HG02981 (cell line): Measurements from ENCODE around the gene UBE2J2.

ENCODE experiments used
- ATAC-seq: cut with Tn5 transposase; IDR thresholded peaks from one replicate; pipeline ENCODE4 v1.9.1; 2021; ENCODE audit warnings: mild to moderate bottlenecking, moderate library complexity; ENCODE audit not compliant: unreplicated experiment

UBE2J2 gene

GRCh38 chr1:1229770-1230169, 43.9 kb downstream of the UBE2J2 start:
- no peak for ATAC-seq

GRCh38 chr1:1228596-1229321, 44.9 kb downstream of the UBE2J2 start:
- no peak for ATAC-seq

DNA sequence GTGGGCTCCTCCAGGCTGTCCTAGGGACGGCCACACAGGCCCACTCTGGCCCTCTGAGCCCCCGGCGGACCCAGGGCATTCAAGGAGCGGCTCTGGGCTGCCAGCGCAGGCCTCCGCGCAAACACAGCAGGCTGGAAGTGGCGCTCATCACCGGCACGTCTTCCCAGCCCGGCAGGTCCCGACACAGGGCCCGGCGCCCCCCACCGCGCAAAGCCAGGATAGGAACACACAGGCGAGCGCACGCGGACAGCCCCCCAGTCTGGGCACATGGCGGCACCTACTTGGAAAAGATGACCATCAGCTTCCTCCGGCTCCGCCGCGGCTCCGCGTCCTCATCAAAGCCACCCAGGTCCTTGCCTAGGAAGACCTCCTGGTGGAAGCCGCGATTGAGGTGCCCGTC, 45.5 kb downstream of the UBE2J2 start:
- no peak for ATAC-seq

GRCh38 chr1:1227386-1227785, 46.3 kb downstream of the UBE2J2 start:
- ATAC-seq: no peak

- no peak for ATAC-seq
These were observed 46.9 kb downstream of the UBE2J2 start for GRCh38 chr1:1226566-1227362.

GRCh38 chr1:1225913-1226312, 47.7 kb downstream of the UBE2J2 start:
- ATAC-seq: no peak

GRCh38 chr1:1225238-1225845, 48.3 kb downstream of the UBE2J2 start:
- no peak for ATAC-seq

DNA sequence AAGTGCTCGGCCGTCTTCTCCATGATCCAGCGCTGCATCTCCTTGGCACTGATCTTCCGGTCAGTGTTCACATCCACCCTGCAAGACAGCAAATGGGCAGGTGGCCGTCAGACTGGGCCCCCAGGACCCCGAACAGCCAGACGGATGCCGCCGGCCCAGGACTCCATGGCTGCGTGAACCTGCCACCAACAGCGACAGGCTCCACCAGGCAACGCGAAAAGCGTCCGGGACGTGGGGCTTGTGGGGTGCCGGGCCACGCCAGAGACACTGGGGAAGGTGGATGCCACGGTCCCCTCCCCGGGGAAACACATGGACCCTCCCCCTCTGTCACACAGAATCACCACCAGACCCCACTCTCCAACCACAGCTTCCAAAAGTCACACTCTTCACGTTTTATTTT, 49.8 kb downstream of the UBE2J2 start:
- no peak for ATAC-seq

DNA sequence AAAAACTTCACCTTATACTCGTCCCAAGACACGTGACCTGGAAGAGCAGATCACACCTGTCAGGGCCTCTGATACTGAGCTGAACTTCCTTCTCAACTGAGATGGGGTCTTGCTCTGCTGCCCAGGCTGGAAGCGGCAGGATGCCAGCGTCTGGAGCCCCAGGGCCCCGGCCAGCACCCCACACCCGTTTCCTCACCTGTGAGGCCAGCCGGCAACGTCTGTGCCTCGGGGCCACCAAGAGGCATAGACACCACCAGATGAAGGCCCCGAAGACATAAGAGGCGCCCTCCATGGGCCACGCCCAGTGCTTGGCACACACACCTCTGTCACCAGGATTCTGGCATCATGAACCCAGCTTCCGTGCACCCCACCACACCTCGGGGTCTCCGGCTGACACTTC, 50.3 kb downstream of the UBE2J2 start:
- no peak for ATAC-seq

DNA sequence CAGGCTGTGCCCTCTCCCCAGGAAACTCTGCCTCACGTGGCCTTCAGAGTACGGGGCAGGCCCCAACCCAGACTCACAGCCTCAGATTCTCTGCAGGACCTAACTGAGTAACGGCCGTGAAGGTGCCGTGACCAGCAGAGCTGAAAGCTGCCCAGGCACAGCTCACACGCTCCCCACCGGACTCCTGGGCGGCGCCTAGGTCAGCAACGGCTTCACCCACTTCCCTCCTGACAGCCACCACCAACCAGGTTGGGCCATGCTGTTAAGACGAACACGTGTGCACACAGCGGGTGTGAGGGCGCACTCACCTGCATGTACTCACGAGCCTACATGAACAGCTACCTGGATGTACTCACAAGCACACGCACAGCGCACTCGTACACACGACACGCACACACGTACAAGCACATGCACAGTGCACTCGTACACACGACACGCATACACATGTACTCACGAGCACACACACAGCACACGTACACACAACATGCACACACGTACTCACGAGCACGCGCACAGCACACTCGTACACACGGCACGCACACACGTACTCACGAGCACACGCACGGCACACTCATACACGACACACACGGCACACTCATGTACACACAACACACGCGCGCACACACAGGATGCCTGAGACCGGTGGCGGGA, 51.0 kb downstream of the UBE2J2 start:
- ATAC-seq: no peak

GRCh38 chr1:1221887-1222574, 51.6 kb downstream of the UBE2J2 start:
- no peak for ATAC-seq

DNA sequence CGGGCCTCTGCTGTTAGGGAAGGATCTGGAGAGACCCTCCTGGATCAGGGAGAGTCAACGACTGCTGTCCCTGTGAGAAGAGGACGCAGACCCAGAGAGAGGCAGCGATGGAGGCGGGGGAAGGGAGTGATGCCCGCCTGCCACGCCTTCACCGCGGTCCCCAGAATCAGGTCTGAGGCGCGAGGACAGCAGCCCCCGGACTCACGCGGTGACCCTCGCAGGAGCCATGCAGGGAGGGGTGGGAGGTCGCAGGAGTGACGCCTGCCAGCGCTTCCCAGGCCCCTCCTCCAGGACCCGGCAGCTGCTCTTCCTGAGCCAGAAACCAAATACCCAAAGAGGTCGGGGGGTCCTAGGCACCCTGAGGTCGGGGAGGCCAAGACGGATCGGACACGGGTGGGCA, 53.5 kb downstream of the UBE2J2 start:
- ATAC-seq: no peak

DNA sequence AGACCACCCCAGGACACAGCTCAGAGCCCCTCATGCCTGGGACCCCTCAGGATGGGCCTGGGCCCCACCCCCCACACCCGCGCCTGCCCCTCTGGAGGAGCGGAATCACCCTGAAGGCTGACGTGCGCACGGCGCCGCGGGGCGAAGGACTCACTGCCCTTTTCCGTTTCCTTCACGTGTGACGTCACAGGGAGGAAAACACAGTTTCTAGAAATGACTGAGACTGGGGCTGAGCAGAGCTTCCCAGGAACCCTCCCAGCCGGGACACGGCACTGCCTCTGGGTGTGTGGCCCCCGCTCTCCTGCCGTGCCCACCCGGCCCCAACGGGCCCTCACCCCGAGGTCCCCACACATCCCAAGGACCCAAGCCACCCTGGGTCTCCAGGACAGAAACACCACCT, 54.3 kb downstream of the UBE2J2 start:
- no peak for ATAC-seq

DNA sequence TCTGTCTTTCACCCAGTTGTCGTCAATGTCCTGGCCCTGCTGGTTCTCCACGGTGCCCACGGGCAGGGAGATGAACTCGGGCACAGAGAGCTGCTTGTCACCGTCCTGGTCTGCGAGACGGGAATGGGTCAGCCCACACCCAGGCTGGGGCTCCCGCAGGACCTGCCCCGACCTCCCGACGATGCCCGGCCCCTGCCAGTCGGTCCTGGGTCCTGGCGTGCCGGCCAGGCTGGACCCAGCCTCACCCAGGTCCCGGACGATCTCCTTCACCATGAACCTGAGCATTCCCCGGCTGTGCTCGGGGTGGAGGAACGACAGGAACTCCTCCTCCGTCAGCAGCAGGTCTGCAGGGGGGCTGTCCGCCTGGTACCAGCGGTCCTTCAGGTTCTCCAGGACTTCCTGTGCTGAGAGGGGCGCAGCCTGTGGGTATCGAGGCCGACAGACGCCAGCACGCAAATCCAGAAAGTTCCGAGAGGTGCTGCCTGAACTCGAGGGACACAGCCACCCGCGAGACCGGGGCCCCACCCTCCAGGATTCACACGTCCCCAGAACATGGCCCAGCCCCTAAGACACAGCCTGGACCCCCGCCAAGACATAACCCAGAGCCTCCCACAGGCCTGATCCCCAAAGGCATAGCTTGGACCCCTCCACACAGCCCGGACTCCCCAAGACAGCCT, 55.0 kb downstream of the UBE2J2 start:
- ATAC-seq: no peak

DNA sequence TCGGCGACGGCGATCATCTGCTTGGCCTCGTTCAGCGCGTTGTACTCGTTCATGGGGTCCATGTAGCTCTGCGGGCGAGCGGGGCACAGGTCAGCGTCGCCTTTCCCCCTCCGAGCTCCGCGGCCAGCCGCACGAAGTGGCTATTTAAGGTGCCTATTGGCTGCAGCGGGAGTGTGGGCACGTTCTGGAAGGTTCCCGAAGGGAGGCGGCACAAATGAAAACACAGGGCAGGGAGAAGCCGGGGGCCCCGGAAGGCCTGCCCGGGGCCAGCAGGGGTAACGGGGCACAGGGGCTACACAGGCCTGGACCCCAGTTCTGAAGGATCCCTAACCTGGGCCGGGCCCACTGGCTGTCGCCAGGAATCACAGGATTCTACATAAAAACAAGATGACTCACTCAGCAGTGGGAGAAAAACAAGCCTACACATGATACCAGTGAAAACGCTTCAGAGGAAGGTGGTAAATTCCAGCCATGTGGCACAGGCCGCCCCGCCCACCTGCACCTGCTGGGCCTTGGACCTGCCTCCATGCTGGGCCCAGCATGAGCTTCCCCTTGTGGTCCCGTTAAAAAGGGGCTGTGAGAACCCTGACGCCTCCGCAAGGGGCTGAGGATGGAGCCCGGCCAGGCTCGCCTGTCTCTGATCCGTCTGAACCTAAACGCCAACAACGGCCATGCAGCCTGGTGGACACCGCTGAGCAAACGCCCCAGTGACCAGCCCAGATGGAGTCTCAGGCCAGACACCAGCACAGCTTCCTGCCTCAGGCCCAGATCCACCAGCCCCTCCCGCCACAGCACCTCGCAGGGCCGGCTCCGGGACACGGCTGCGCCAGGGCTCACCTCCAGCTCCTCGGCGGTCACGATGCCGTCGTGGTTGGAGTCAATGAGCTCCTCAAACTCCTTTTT, 55.8 kb downstream of the UBE2J2 start:
- ATAC-seq: no peak

GRCh38 chr1:1216770-1217620, 56.7 kb downstream of the UBE2J2 start:
- no peak for ATAC-seq

DNA sequence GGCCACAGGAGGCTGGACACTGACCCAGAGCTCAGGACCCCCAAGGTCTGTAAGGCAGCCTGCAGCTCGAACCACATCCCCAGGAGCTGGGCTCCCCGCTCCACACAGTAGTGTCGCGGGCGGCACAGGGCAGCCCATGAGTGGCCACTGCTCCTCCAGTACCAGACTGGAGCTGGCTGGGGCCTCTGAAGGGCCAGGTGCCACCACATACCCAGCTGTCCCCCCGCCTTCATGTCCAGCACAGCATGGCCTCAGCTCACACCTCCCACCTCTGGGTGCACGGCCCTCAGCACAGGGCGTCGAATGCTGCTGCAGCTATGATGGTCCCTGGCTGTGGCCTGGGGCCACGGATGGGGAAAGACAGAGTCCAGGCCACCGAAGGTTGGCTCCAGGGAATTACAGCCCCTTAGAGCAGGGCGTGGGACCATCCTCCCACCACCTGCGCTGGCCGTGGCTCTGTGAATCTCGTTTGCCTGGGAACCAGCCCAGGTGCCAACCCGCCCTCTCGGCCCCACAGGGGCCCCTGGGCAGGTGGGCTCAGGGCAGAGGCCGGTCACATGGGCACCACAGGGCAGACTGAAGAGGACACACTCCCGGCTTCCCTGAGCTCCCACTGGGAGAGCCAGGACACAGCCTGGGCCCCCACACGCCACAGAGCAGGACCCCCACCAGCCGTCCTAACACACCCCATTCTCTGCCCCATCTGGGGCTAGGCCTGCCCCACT, 57.6 kb downstream of the UBE2J2 start:
- no peak for ATAC-seq
